HG02870 (cell line): Measurements from ENCODE around the gene ZNF296.

ENCODE experiments used
- ATAC-seq: cut with Tn5 transposase; IDR thresholded peaks from one replicate; pipeline ENCODE4 v1.9.1; 2021; ENCODE audit warnings: mild to moderate bottlenecking, moderate library complexity; ENCODE audit not compliant: unreplicated experiment

The ZNF296 gene

GRCh38 chr19:45090034-45090433 lies 13.8 kb upstream of the ZNF296 start:
- ATAC-seq = no peak

- no peak for ATAC-seq
Observed at GRCh38 chr19:45087531-45087930, 11.3 kb upstream of the ZNF296 start.

- ATAC-seq = no peak
Observed at GRCh38 chr19:45086480-45086879, 10.2 kb upstream of the ZNF296 start.

- no peak for ATAC-seq
Observed at GRCh38 chr19:45082170-45082569, 5.9 kb upstream of the ZNF296 start.

- ATAC-seq = no peak
Observed at GRCh38 chr19:45079911-45080370, 3.7 kb upstream of the ZNF296 start.

GRCh38 chr19:45079063-45079910 lies 3.0 kb upstream of the ZNF296 start, which contains the start of gene GEMIN7:
GEMIN7 (plus strand) TSS chr19:45079260; CDS start chr19:45090115, 10,855 bp downstream.
- ATAC-seq = no peak

- ATAC-seq = no peak
Observed at GRCh38 chr19:45078390-45079062, 2.2 kb upstream of the ZNF296 start.

- ATAC-seq = no peak
Observed at GRCh38 chr19:45076851-45077730, 813 bp upstream of the ZNF296 start.

GRCh38 chr19:45075301-45076028 lies 813 bp downstream of the ZNF296 start:
- peak; percentile 50 for ATAC-seq

- ATAC-seq = no peak
Observed at GRCh38 chr19:45074744-45075300, 1.5 kb downstream of the ZNF296 start.

GRCh38 chr19:45071969-45072790 lies 4.1 kb downstream of the ZNF296 start:
- no peak for ATAC-seq

- no peak for ATAC-seq
Observed at GRCh38 chr19:45071545-45071938, 4.7 kb downstream of the ZNF296 start.

GRCh38 chr19:45070861-45071544 lies 5.3 kb downstream of the ZNF296 start:
- no peak for ATAC-seq

GRCh38 chr19:45070214-45070613 lies 6.1 kb downstream of the ZNF296 start:
- ATAC-seq = no peak

- no peak for ATAC-seq
Observed at GRCh38 chr19:45069056-45069455, 7.2 kb downstream of the ZNF296 start.

GRCh38 chr19:45068041-45068440 lies 8.2 kb downstream of the ZNF296 start:
- ATAC-seq = no peak

- ATAC-seq = no peak
Observed at GRCh38 chr19:45066921-45067661, 9.2 kb downstream of the ZNF296 start.
